HFFc6 (cell line): Measurements from ENCODE around the gene GLRA1. TPM values are rescaled to one million over a fixed set of nuclear protein-coding genes. Genes with fewer than 3 reads are reported as not detected.

ENCODE experiments used
- DNase-seq: peaks from one replicate; pipeline ENCODE4 v3.0.0-alpha.2; 2018
- H3K27ac Mint-ChIP-seq: 2 replicates; pipeline ENCODE4 v1.8.0; 2020; ENCODE audit warnings: mild to moderate bottlenecking, mixed read lengths
- H3K27me3 Mint-ChIP-seq: 2 replicates; pipeline ENCODE4 v1.8.0; 2021; ENCODE audit warnings: mild to moderate bottlenecking, moderate library complexity, mixed read lengths; ENCODE audit not compliant: insufficient read depth
- H3K36me3 Mint-ChIP-seq: 2 replicates; pipeline ENCODE4 v1.8.0; 2021; ENCODE audit warnings: low read depth, mixed read lengths
- H3K4me1 Mint-ChIP-seq: 2 replicates; pipeline ENCODE4 v1.8.0; 2020; ENCODE audit warnings: low read depth, mixed read lengths
- H3K4me3 Mint-ChIP-seq: 2 replicates; pipeline ENCODE4 v1.8.0; 2020; ENCODE audit warnings: mild to moderate bottlenecking, moderate library complexity, mixed read lengths
- H3K9me3 Mint-ChIP-seq: 2 replicates; pipeline ENCODE4 v1.8.0; 2020; ENCODE audit warnings: mild to moderate bottlenecking, mixed read lengths
- CTCF ChIP-seq: fragments of 200-600 bp; sonication (generic); IDR thresholded peaks from 2 replicates; pipeline ENCODE4 v1.5.0; 2021; ENCODE audit warnings: antibody characterized with exemption, mild to moderate bottlenecking
- total RNA-seq, 6 experiments: library from RNA; stranded (reverse); fragmentation: NEBNext Ultra II Directional; extraction: Animal tissue kit (Norgen Biotek cat#: 25700); gene quantifications; 2 replicates in 1 of 6; 3 replicates in 5 of 6; pipeline ENCODE4 v1.2.3, GENCODE V29; 2021

Gene GLRA1
- total RNA-seq, 6 experiments from 2014 or later = not detected

- H3K4me1 Mint-ChIP-seq = peaks cover 49% of the 10 kb centered on the region
- TF ChIP-seq CTCF = no peak
- H3K9me3 Mint-ChIP-seq = no peaks in the 10 kb centered on the region
- peaks cover 81% of the 10 kb centered on the region for H3K36me3 Mint-ChIP-seq
- peaks cover 2% of the 10 kb centered on the region; the same call in 1 of the 2 replicates for H3K27me3 Mint-ChIP-seq
- DNase-seq = peak; percentile 14
- peak overlapping the region; percentile 56 for H3K27ac Mint-ChIP-seq
- no peak overlapping the region for H3K4me3 Mint-ChIP-seq
Observed at GRCh38 chr5:151811593-151812321, 112.9 kb downstream of the GLRA1 start.

GRCh38 chr5:151810897-151811296, 113.8 kb downstream of the GLRA1 start:
- H3K4me3 Mint-ChIP-seq = no peak overlapping the region
- H3K4me1 Mint-ChIP-seq = peaks cover 54% of the 10 kb centered on the region
- 0 out of 2 replicates have a peak overlapping the region, but pooled peaks have one; percentile 16 for H3K27ac Mint-ChIP-seq
- H3K36me3 Mint-ChIP-seq = peaks cover 83% of the 10 kb centered on the region
- no peak for DNase-seq
- H3K9me3 Mint-ChIP-seq = no peaks in the 10 kb centered on the region
- no peak for TF ChIP-seq CTCF
- peaks cover 2% of the 10 kb centered on the region; the same call in 1 of the 2 replicates for H3K27me3 Mint-ChIP-seq

DNA sequence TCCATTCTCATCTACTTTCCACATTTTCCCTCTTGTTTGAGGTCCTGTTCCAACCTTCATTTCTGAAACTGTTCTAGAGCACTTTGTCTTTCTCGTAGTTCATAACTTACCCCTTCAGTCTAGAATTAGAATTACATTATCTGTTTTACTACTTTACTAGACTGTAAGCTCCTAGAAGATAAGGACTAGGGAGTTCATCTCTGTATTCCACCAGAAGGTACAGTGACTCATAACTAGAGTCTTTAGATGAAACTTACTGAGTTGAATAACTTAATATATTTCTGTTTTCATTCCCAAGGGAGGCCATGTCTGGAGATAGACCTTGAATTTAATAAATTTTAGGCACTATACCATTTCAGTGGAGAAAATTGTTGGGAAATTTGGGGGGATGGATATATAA, 114.2 kb downstream of the GLRA1 start:
- Mint-ChIP-seq H3K27ac (no peak overlapping the region), H3K36me3 (peaks cover 86% of the 10 kb centered on the region), H3K4me1 (peaks cover 58% of the 10 kb centered on the region), H3K4me3 (no peak overlapping the region), H3K9me3 (no peaks in the 10 kb centered on the region), H3K27me3 (peaks cover 2% of the 10 kb centered on the region; the same call in 1 of the 2 replicates)
- no peak for DNase-seq
- TF ChIP-seq CTCF = no peak

- H3K9me3 Mint-ChIP-seq = no peaks in the 10 kb centered on the region
Observed at GRCh38 chr5:151808451-151809169, 116.0 kb downstream of the GLRA1 start.

More at GRCh38 chr5:151808451-151809169, 116.0 kb downstream of the GLRA1 start:
- Mint-ChIP-seq H3K4me1 (peaks cover 74% of the 10 kb centered on the region), H3K4me3 (no peak overlapping the region), H3K27me3 (no peaks in the 10 kb centered on the region), H3K27ac (no peak overlapping the region), H3K36me3 (peaks cover 83% of the 10 kb centered on the region)
- no peak for TF ChIP-seq CTCF
- no peak for DNase-seq
